T follicular helper cell (primary cell): ENCODE measurements around the gene CD8B.

Experiments used
- DNase-seq: peaks from one replicate; pipeline ENCODE4 v3.0.0-alpha.2; 2020; ENCODE audit warnings: low read depth

The CD8B gene

DNA sequence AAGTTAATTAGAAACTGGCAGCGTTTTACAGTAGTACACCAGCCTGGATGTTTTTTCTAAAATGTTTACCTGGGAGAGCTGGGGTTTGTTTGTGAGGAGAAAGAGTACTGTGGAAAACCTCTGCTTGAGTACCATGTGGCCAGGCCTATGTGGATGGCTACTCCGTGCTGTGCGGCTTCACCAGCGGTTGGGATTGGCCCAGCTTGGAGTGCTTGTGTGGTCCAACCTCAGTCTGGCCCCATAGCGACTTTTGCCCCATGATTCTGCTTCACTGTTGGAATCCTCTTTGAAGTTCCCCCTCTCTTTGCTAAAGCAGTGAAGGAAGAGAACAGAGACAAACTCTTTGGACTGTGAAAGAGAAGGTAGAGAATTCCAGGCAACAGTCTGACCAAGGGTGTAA is 86.8 kb downstream of the CD8B start:
- DNase-seq, result no peak

- DNase-seq, result no peak
Observed at GRCh38 chr2:86772611-86773010, 89.1 kb downstream of the CD8B start.

DNA sequence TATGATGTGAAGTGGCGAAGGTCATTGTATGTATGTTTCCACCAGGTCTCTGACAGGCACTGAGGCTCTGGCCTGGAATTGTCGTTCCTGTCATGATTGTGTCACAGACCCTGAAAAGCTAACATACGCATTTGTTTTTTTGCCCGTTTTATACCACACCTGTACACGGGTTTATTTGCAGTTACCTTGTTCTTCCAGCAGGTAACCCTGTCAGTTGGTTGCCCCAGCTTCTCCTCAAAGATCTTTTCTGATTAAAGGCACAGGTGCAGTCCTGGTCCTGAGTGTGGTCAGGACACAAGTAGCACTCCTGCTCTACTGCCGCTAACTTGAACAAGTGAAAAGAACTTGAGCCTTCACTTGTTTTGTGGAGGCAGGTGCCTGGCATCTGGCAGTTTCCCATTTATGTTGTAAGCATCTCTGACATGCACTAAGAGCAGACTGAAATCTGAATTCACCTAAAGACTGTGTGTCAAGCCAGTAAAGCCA is 90.8 kb downstream of the CD8B start:
- no peak for DNase-seq

- no peak for DNase-seq
Observed at GRCh38 chr2:86769838-86770237, 91.8 kb downstream of the CD8B start.

GRCh38 chr2:86768189-86768949 is 93.3 kb downstream of the CD8B start:
- DNase-seq, result no peak
